Endodermal cell (in vitro differentiated cells): Measurements from ENCODE around the gene ZNF217. TPM values are rescaled to one million over a fixed set of nuclear protein-coding genes. Genes with fewer than 3 reads are reported as not detected.
"Not testable (repeated sequence)": the region's sequence is repeated elsewhere in the genome, so short reads cannot be mapped to it uniquely, and the experiment has no call there.

Source experiments
- DNase-seq: peaks from one replicate; pipeline ENCODE4 v3.0.0-alpha.2; 2017
- H3K27ac ChIP-seq: 2 replicates; pipeline ENCODE4 v1.5.1; 2013; ENCODE audit warnings: mild to moderate bottlenecking, low read depth, low read length, moderate library complexity
- H3K27me3 ChIP-seq: 2 replicates; pipeline ENCODE4 v1.6.1; 2013; ENCODE audit warnings: mild to moderate bottlenecking, low read length, moderate library complexity; ENCODE audit not compliant: insufficient read depth, control insufficient read depth, poor library complexity, severe bottlenecking
- H3K36me3 ChIP-seq: 2 replicates; pipeline ENCODE4 v1.7.0; 2013; ENCODE audit warnings: mild to moderate bottlenecking, low read length, moderate library complexity; ENCODE audit not compliant: control insufficient read depth, insufficient read depth
- H3K4me1 ChIP-seq: one replicate; pipeline ENCODE4 v1.7.0; 2013; ENCODE audit warnings: low read length; ENCODE audit not compliant: control insufficient read depth, insufficient read depth
- H3K4me3 ChIP-seq: 2 replicates; pipeline ENCODE4 v1.5.1; 2013; ENCODE audit warnings: mild to moderate bottlenecking, low read length, moderate library complexity
- H3K9ac ChIP-seq: 2 replicates; pipeline ENCODE4 v1.6.1; 2013; ENCODE audit warnings: mild to moderate bottlenecking, low read length, moderate library complexity; ENCODE audit not compliant: poor library complexity, severe bottlenecking; ENCODE audit errors: extremely low read depth
- H3K9me3 ChIP-seq: 2 replicates; pipeline ENCODE4 v1.6.1; 2013; ENCODE audit warnings: mild to moderate bottlenecking, low read length, moderate library complexity; ENCODE audit not compliant: control insufficient read depth
- H3K27ac Mint-ChIP-seq: 2 replicates; pipeline ENCODE4 v1.8.0; 2020; ENCODE audit warnings: mixed read lengths
- H3K27me3 Mint-ChIP-seq: 2 replicates; pipeline ENCODE4 v1.8.0; 2021; ENCODE audit warnings: mild to moderate bottlenecking, mixed read lengths; ENCODE audit not compliant: insufficient read depth
- H3K36me3 Mint-ChIP-seq: 2 replicates; pipeline ENCODE4 v1.8.0; 2020; ENCODE audit warnings: low read depth, mixed read lengths
- H3K4me1 Mint-ChIP-seq: 2 replicates; pipeline ENCODE4 v1.8.0; 2020; ENCODE audit warnings: mixed read lengths
- H3K4me3 Mint-ChIP-seq: 2 replicates; pipeline ENCODE4 v1.8.0; 2020; ENCODE audit warnings: mild to moderate bottlenecking, moderate library complexity, mixed read lengths
- H3K9me3 Mint-ChIP-seq: 2 replicates; pipeline ENCODE4 v1.8.0; 2020; ENCODE audit warnings: mild to moderate bottlenecking, mixed read lengths
- CTCF ChIP-seq: fragments of 200-600 bp; sonication (generic); conservative IDR thresholded peaks from 2 replicates; pipeline ENCODE4 v1.5.0; 2021; ENCODE audit warnings: antibody characterized with exemption, mild to moderate bottlenecking
- WGBS, 2 experiments: methylation state at CpG; one replicate each; pipeline versions ENCODE4 v1.1.5 to v1.1.7; 2013; ENCODE audit warnings: missing lambda C conversion rate in 2 of 2, mixed read lengths in 1 of 2; ENCODE audit not compliant: insufficient coverage in 1 of 2, insufficient read length in 1 of 2; 5-methylcytosine and 5-hydroxymethylcytosine counted together
- total RNA-seq, 2 donors: library from RNA; stranded (reverse); fragmentation: NEBNext Ultra II Directional in 1 of 2; extraction: Animal tissue kit (Norgen Biotek cat#: 25700) in 1 of 2; gene quantifications; 2 replicates in 1 of 2; 3 replicates in 1 of 2; pipeline ENCODE4 v1.2.1, GENCODE V29; 2021

The ZNF217 gene
- total RNA-seq, 2 donors from 2014 or later = 100 to 123 TPM

- peaks cover 6% of the 10 kb centered on the region for H3K4me1 ChIP-seq
- DNase-seq = peak; percentile 30
Observed at GRCh38 chr20:53606364-53606985, 12.8 kb upstream of the ZNF217 start.

GRCh38 chr20:53605401-53605800 is 11.8 kb upstream of the ZNF217 start:
- H3K36me3 Mint-ChIP-seq, H3K4me1 ChIP-seq, H3K4me3 ChIP-seq, H3K27ac Mint-ChIP-seq, H3K9me3 ChIP-seq, H3K27me3 Mint-ChIP-seq, H3K4me3 Mint-ChIP-seq, H3K9me3 Mint-ChIP-seq, H3K27me3 ChIP-seq, H3K36me3 ChIP-seq, H3K9ac ChIP-seq, H3K27ac ChIP-seq: not testable (repeated sequence)
- H3K4me1 Mint-ChIP-seq = peaks cover 32% of the 10 kb centered on the region
- DNase-seq = peak; percentile 14
- 99 to 100% methylated on average over 1 to 5 of the region's 5 CpGs for WGBS, 2 experiments

More at GRCh38 chr20:53606364-53606985, 12.8 kb upstream of the ZNF217 start:
- Mint-ChIP-seq H3K4me1 (peaks cover 29% of the 10 kb centered on the region), H3K27ac (peak overlapping the region; percentile 21), H3K9me3 (no peaks in the 10 kb centered on the region), H3K36me3 (peaks cover 3% of the 10 kb centered on the region), H3K4me3 (no peak overlapping the region), H3K27me3 (no peaks in the 10 kb centered on the region)
- no peaks in the 10 kb centered on the region for H3K27me3 ChIP-seq
- WGBS, 2 experiments = 90 to 100% methylated on average over 2 to 8 of the region's 8 CpGs
- H3K27ac ChIP-seq = no peak overlapping the region
- TF ChIP-seq CTCF = no peak
- no peaks in the 10 kb centered on the region for H3K36me3 ChIP-seq
- no peaks in the 10 kb centered on the region for H3K9me3 ChIP-seq
- H3K9ac ChIP-seq = no peak overlapping the region
- no peak overlapping the region for H3K4me3 ChIP-seq

GRCh38 chr20:53604846-53605245 is 11.2 kb upstream of the ZNF217 start:
- not testable (repeated sequence) for H3K36me3 Mint-ChIP-seq, H3K9ac ChIP-seq, DNase-seq, H3K9me3 ChIP-seq, H3K4me1 ChIP-seq, H3K27ac ChIP-seq, H3K9me3 Mint-ChIP-seq, H3K27me3 Mint-ChIP-seq, H3K27me3 ChIP-seq, H3K4me3 Mint-ChIP-seq, H3K4me3 ChIP-seq, H3K36me3 ChIP-seq
- Mint-ChIP-seq H3K4me1 (peaks cover 34% of the 10 kb centered on the region), H3K27ac (peak overlapping the region; percentile 7)
- no CpG with 5 or more reads among the region's 5 CpGs for WGBS, 2 experiments

- Histone ChIP-seq H3K9ac (no peak overlapping the region), H3K36me3 (no peaks in the 10 kb centered on the region), H3K27ac (no peak overlapping the region), H3K9me3 (no peaks in the 10 kb centered on the region), H3K4me1 (peaks cover 14% of the 10 kb centered on the region), H3K27me3 (no peaks in the 10 kb centered on the region), H3K4me3 (no peak overlapping the region)
- Mint-ChIP-seq H3K27ac (no peak overlapping the region), H3K9me3 (no peaks in the 10 kb centered on the region), H3K4me3 (no peak overlapping the region), H3K36me3 (peaks cover 3% of the 10 kb centered on the region), H3K4me1 (peaks cover 35% of the 10 kb centered on the region), H3K27me3 (no peaks in the 10 kb centered on the region)
- WGBS, 2 experiments = 83% methylated on average over 1 of the region's 1 CpG; no CpG with 5 or more reads in 1 of the 2 experiments
- no peak for DNase-seq
- no peak for TF ChIP-seq CTCF
Observed at GRCh38 chr20:53602661-53603060, 9.0 kb upstream of the ZNF217 start.
